Colonic mucosa (tissue), 4 donors: ENCODE data around the gene NUP37. TPM values are rescaled to one million over a fixed set of nuclear protein-coding genes. Genes with fewer than 3 reads are reported as not detected.
A peak's percentile ranks its signal among the peaks of the same experiment; 100 is the strongest.

ENCODE experiments used
- DNase-seq: peaks from one replicate; pipeline ENCODE4 v3.0.0-alpha.2; 2020
- H3K27ac ChIP-seq: fragments of 200-600 bp; one replicate; pipeline ENCODE4 v1.8.0; 2021
- H3K27me3 ChIP-seq: fragments of 200-600 bp; one replicate; pipeline ENCODE4 v1.8.0; 2021
- H3K36me3 ChIP-seq: fragments of 200-600 bp; one replicate; pipeline ENCODE4 v1.8.0; 2021
- H3K4me1 ChIP-seq: fragments of 200-600 bp; one replicate; pipeline ENCODE4 v1.8.0; 2021; ENCODE audit warnings: mild to moderate bottlenecking
- H3K4me3 ChIP-seq: fragments of 200-600 bp; one replicate; pipeline ENCODE4 v1.8.0; 2021
- H3K9ac ChIP-seq, 2 donors: one replicate each; pipeline ENCODE4 v1.7.0; 2013; ENCODE audit warnings: control low read depth in 2 of 2, low read depth in 2 of 2, low read length in 2 of 2
- H3K9me3 ChIP-seq: fragments of 200-600 bp; one replicate; pipeline ENCODE4 v1.8.0; 2021
- CTCF ChIP-seq: fragments of 200-600 bp; IDR thresholded peaks from one replicate; pipeline ENCODE4 v1.8.0; 2022; ENCODE audit warnings: antibody characterized with exemption, mild to moderate bottlenecking
- intact Hi-C: fragments of 100-400 bp; cut with DNase I; formaldehyde crosslinking; loops from one replicate; pipeline ENCODE4 v1.14.1; 2022
- total RNA-seq, 2 donors: library from RNA; stranded (reverse); fragmentation: NEBNext Ultra II Directional in 1 of 2; extraction: Animal tissue kit (Norgen Biotek cat#: 25700) in 1 of 2; gene quantifications; one replicate each; pipeline ENCODE4 v1.2.1, GENCODE V29; 2021
- donor health status: healthy.
- donor health status: DM: no; HTN: no; CAD: no.
- donor health status: DM: no; HTN: no; CAD: no.

Gene NUP37
- total RNA-seq, 2 donors from 2014 or later: 25.6 to 49.9 TPM

- no peak for DNase-seq
- H3K36me3 ChIP-seq: no peaks in the 10 kb centered on the region
- TF ChIP-seq CTCF: no peak
Observed at GRCh38 chr12:102061096-102061559, 58.8 kb downstream of the NUP37 start.

GRCh38 chr12:102059343-102059742 is 60.6 kb downstream of the NUP37 start:
- intact Hi-C loops: no loop called here
- no peak overlapping the region for H3K9ac ChIP-seq

More at GRCh38 chr12:102061096-102061559, 58.8 kb downstream of the NUP37 start:
- H3K4me3 ChIP-seq: peak overlapping the region; percentile 91
- H3K27ac ChIP-seq: peak overlapping the region; percentile 85
- no peaks in the 10 kb centered on the region for H3K9me3 ChIP-seq
- no peaks in the 10 kb centered on the region for H3K27me3 ChIP-seq
- intact Hi-C loops: no loop called here
- H3K4me1 ChIP-seq: no peaks in the 10 kb centered on the region
- peak overlapping the region; percentile 96 to 97 for H3K9ac ChIP-seq

GRCh38 chr12:102054345-102054744 is 65.6 kb downstream of the NUP37 start:
- Histone ChIP-seq H3K9me3 (no peaks in the 10 kb centered on the region), H3K27ac (no peak overlapping the region), H3K4me1 (no peaks in the 10 kb centered on the region), H3K36me3 (no peaks in the 10 kb centered on the region), H3K4me3 (no peak overlapping the region), H3K27me3 (no peaks in the 10 kb centered on the region), H3K9ac (no peak overlapping the region)
- TF ChIP-seq CTCF: no peak
- intact Hi-C loops: no loop called here
- DNase-seq: no peak

More at GRCh38 chr12:102059343-102059742, 60.6 kb downstream of the NUP37 start:
- no peaks in the 10 kb centered on the region for H3K36me3 ChIP-seq
- H3K27me3 ChIP-seq: no peaks in the 10 kb centered on the region
- no peaks in the 10 kb centered on the region for H3K9me3 ChIP-seq
- H3K27ac ChIP-seq: no peak overlapping the region
- DNase-seq: no peak
- no peak for TF ChIP-seq CTCF
- H3K4me3 ChIP-seq: no peak overlapping the region
- no peaks in the 10 kb centered on the region for H3K4me1 ChIP-seq

- Histone ChIP-seq H3K27me3 (no peaks in the 10 kb centered on the region), H3K4me3 (no peak overlapping the region), H3K27ac (no peak overlapping the region), H3K9ac (no peak overlapping the region), H3K4me1 (no peaks in the 10 kb centered on the region), H3K9me3 (no peaks in the 10 kb centered on the region), H3K36me3 (no peaks in the 10 kb centered on the region)
- intact Hi-C loops: no loop called here
- no peak for TF ChIP-seq CTCF
- DNase-seq: no peak
Observed at GRCh38 chr12:102053062-102053349, 66.9 kb downstream of the NUP37 start.

- Histone ChIP-seq H3K27ac (no peak overlapping the region), H3K4me1 (no peaks in the 10 kb centered on the region), H3K9me3 (no peaks in the 10 kb centered on the region), H3K27me3 (no peaks in the 10 kb centered on the region), H3K36me3 (no peaks in the 10 kb centered on the region), H3K4me3 (no peak overlapping the region), H3K9ac (no peak overlapping the region)
- DNase-seq: no peak
- intact Hi-C loops: no loop called here
- no peak for TF ChIP-seq CTCF
Observed at GRCh38 chr12:102052192-102053061, 67.5 kb downstream of the NUP37 start.
